ENCODE data around the gene C11orf16. TPM values are rescaled to one million over a fixed set of nuclear protein-coding genes. Genes with fewer than 3 reads are reported as not detected.

Gene C11orf16
- total RNA-seq, 1 experiment from 2014 or later, result not detected

DNA sequence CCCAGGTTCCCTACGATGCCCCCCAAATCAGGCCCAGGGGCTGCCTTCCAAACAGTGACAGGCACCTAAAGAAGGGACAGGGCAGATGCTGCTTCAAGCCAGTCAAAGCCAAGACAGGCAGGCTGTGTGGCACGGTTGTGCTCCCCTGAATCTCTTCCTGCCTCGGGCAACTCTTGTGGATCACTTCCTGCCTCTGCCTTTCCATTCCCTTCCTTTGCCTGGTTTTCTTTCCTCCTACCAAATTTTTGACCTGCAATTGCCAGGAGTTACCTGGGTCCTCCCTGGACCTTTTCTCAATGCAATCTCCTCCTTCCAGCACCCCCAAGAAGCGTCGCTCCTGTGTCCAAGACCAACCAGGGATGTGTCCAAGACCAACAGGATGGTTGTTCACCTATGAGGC, 5.5 kb downstream of the C11orf16 start:
- no peak overlapping the region for H2AFZ ChIP-seq (ENCODE audit: low read length)
- no peaks in the 10 kb centered on the region for H3K4me1 ChIP-seq (ENCODE audit: insufficient read depth, low read length)
- no peak for TF ChIP-seq EZH2 (IDR thresholded peaks at IDR 0.05; ENCODE audit: low read length, unreplicated experiment)
- TF ChIP-seq EZH2phosphoT487 (IDR thresholded peaks at IDR 0.05; ENCODE audit: borderline replicate concordance, low read length), result no peak
- TF ChIP-seq, protein P1, sequence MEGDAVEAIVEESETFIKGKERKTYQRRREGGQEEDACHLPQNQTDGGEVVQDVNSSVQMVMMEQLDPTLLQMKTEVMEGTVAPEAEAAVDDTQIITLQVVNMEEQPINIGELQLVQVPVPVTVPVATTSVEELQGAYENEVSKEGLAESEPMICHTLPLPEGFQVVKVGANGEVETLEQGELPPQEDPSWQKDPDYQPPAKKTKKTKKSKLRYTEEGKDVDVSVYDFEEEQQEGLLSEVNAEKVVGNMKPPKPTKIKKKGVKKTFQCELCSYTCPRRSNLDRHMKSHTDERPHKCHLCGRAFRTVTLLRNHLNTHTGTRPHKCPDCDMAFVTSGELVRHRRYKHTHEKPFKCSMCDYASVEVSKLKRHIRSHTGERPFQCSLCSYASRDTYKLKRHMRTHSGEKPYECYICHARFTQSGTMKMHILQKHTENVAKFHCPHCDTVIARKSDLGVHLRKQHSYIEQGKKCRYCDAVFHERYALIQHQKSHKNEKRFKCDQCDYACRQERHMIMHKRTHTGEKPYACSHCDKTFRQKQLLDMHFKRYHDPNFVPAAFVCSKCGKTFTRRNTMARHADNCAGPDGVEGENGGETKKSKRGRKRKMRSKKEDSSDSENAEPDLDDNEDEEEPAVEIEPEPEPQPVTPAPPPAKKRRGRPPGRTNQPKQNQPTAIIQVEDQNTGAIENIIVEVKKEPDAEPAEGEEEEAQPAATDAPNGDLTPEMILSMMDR (conservative IDR thresholded peaks at IDR 0.05; ENCODE audit: low read depth, low read length), result no peak
- H3F3A ChIP-seq (ENCODE audit: low read length, unreplicated experiment), result no peaks in the 10 kb centered on the region
- no peaks in the 10 kb centered on the region for H3K9me2 ChIP-seq (replicated peaks; ENCODE audit: low read length)
- H4K20me1 ChIP-seq (ENCODE audit: low read length), result no peaks in the 10 kb centered on the region
- no peaks in the 10 kb centered on the region for H3K9me3 ChIP-seq (ENCODE audit: low read length)
- H3K4me2 ChIP-seq (ENCODE audit: low read length), result no peak overlapping the region
- DNase-seq (no peak), ATAC-seq (no peak)
- no peaks in the 10 kb centered on the region for H3K36me3 ChIP-seq (ENCODE audit: low read depth, low read length)
- H3K27ac ChIP-seq (ENCODE audit: low read length), result no peak overlapping the region
- POLR2A ChIA-PET (ENCODE audit: unreplicated experiment), result no interaction called here
- H3K4me3 ChIP-seq (ENCODE audit: low read length), result no peak overlapping the region
- H3K27me3 ChIP-seq (ENCODE audit: low read length), result no peaks in the 10 kb centered on the region
- no peaks in the 10 kb centered on the region for H3K79me2 ChIP-seq (ENCODE audit: low read length)
- intact Hi-C loops (cut with micrococcal nuclease), result no loop called here
- CTCF ChIA-PET, result no interaction called here
- H3K9ac ChIP-seq (ENCODE audit: low read length), result no peak overlapping the region
- no TSS peak for BruUV-seq (replicated peaks)

- Histone ChIP-seq H2AFZ (ENCODE audit: low read length) (no peak overlapping the region), H3K9me2 (replicated peaks; ENCODE audit: low read length) (no peaks in the 10 kb centered on the region), H3K27me3 (ENCODE audit: low read length) (no peaks in the 10 kb centered on the region), H3K27ac (ENCODE audit: low read length) (no peak overlapping the region), H3F3A (ENCODE audit: low read length, unreplicated experiment) (no peaks in the 10 kb centered on the region), H3K4me3 (ENCODE audit: low read length) (no peak overlapping the region), H3K4me2 (ENCODE audit: low read length) (no peak overlapping the region), H3K79me2 (ENCODE audit: low read length) (no peaks in the 10 kb centered on the region), H3K4me1 (ENCODE audit: insufficient read depth, low read length) (no peaks in the 10 kb centered on the region), H4K20me1 (ENCODE audit: low read length) (no peaks in the 10 kb centered on the region), H3K9me3 (ENCODE audit: low read length) (no peaks in the 10 kb centered on the region), H3K36me3 (ENCODE audit: low read depth, low read length) (no peaks in the 10 kb centered on the region), H3K9ac (ENCODE audit: low read length) (no peak overlapping the region)
- ATAC-seq, result no peak
- ChIA-PET CTCF (interaction anchor here (0.6 kb wide), 1 partner anchor 325 kb away, joined by 5 read pairs; no protein-coding TSS in a partner anchor), POLR2A (ENCODE audit: unreplicated experiment) (no interaction called here)
- TF ChIP-seq, protein P1 (conservative IDR thresholded peaks at IDR 0.05; ENCODE audit: low read depth, low read length), result no peak
- TF ChIP-seq EZH2 (IDR thresholded peaks at IDR 0.05; ENCODE audit: low read length, unreplicated experiment) (no peak), EZH2phosphoT487 (IDR thresholded peaks at IDR 0.05; ENCODE audit: borderline replicate concordance, low read length) (no peak)
- intact Hi-C loops (cut with micrococcal nuclease), result no loop called here
- BruUV-seq (replicated peaks), result no TSS peak
- DNase-seq, result no peak
Observed at GRCh38 chr11:8926236-8926635, 6.5 kb downstream of the C11orf16 start.

GRCh38 chr11:8925711-8926110, 7.0 kb downstream of the C11orf16 start:
- ChIA-PET POLR2A (ENCODE audit: unreplicated experiment) (no interaction called here), CTCF (interaction anchor here (0.6 kb wide), 1 partner anchor 325 kb away, joined by 5 read pairs; no protein-coding TSS in a partner anchor)
- no peaks in the 10 kb centered on the region for H3K4me1 ChIP-seq (ENCODE audit: insufficient read depth, low read length)
- H3K9me3 ChIP-seq (ENCODE audit: low read length), result no peaks in the 10 kb centered on the region
- H3K27ac ChIP-seq (ENCODE audit: low read length), result no peak overlapping the region
- no peaks in the 10 kb centered on the region for H3K27me3 ChIP-seq (ENCODE audit: low read length)
- peaks cover 3% of the 10 kb centered on the region; the same call in 1 of the 2 replicates for H3K36me3 ChIP-seq (ENCODE audit: low read depth, low read length)
- TF ChIP-seq EZH2 (IDR thresholded peaks at IDR 0.05; ENCODE audit: low read length, unreplicated experiment), result no peak
- TF ChIP-seq EZH2phosphoT487 (IDR thresholded peaks at IDR 0.05; ENCODE audit: borderline replicate concordance, low read length), result no peak
- TF ChIP-seq, protein P1 (conservative IDR thresholded peaks at IDR 0.05; ENCODE audit: low read depth, low read length), result no peak
- DNase-seq, result no peak
- no peak overlapping the region for H3K4me2 ChIP-seq (ENCODE audit: low read length)
- no peak overlapping the region for H2AFZ ChIP-seq (ENCODE audit: low read length)
- no peaks in the 10 kb centered on the region for H3K9me2 ChIP-seq (replicated peaks; ENCODE audit: low read length)
- H3F3A ChIP-seq (ENCODE audit: low read length, unreplicated experiment), result no peaks in the 10 kb centered on the region
- no peak overlapping the region for H3K4me3 ChIP-seq (ENCODE audit: low read length)
- no peak for ATAC-seq
- no peak overlapping the region for H3K9ac ChIP-seq (ENCODE audit: low read length)
- no peaks in the 10 kb centered on the region for H3K79me2 ChIP-seq (ENCODE audit: low read length)
- no TSS peak for BruUV-seq (replicated peaks)
- intact Hi-C loops (cut with micrococcal nuclease), result no loop called here
- H4K20me1 ChIP-seq (ENCODE audit: low read length), result no peaks in the 10 kb centered on the region
